ENCODE measurements around the gene GLB1L2.

GLB1L2 gene

GRCh38 chr11:134388590-134388989 is 56.8 kb downstream of the GLB1L2 start:
- TF ChIP-seq CTCF (IDR thresholded peaks at IDR 0.05; ENCODE audit: insufficient read depth, low read length, poor library complexity, severe bottlenecking) (no peak), EZH2phosphoT487 (conservative IDR thresholded peaks at IDR 0.05; ENCODE audit: low read length) (no peak)
- Histone ChIP-seq H3K4me3 (ENCODE audit: insufficient read depth, low read length, poor library complexity, severe bottlenecking) (no peak overlapping the region), H2AFZ (ENCODE audit: low read depth, low read length, severe bottlenecking) (no peak overlapping the region), H3K36me3 (ENCODE audit: low read length) (no peaks in the 10 kb centered on the region), H3K27ac (ENCODE audit: low read depth, low read length) (no peak overlapping the region), H3K9ac (ENCODE audit: low read length) (no peak overlapping the region), H3F3A (ENCODE audit: insufficient read depth) (no peaks in the 10 kb centered on the region), H3K9me2 (replicated peaks; ENCODE audit: insufficient read depth, low read length) (no peaks in the 10 kb centered on the region), H3K79me2 (ENCODE audit: insufficient read depth, low read length) (no peaks in the 10 kb centered on the region), H3K4me2 (ENCODE audit: low read depth, low read length, poor library complexity, severe bottlenecking) (no peak overlapping the region), H3K27me3 (ENCODE audit: low read length) (no peaks in the 10 kb centered on the region), H3K9me3 (ENCODE audit: insufficient read depth, low read length) (no peaks in the 10 kb centered on the region), H4K20me1 (ENCODE audit: low read depth, low read length) (no peaks in the 10 kb centered on the region)

GRCh38 chr11:134389464-134390180 is 57.8 kb downstream of the GLB1L2 start:
- no peaks in the 10 kb centered on the region for H3K9me2 ChIP-seq (replicated peaks; ENCODE audit: insufficient read depth, low read length)
- H3K9me3 ChIP-seq (ENCODE audit: insufficient read depth, low read length), result no peaks in the 10 kb centered on the region
- H3K9ac ChIP-seq (ENCODE audit: low read length), result no peak overlapping the region
- H3F3A ChIP-seq (ENCODE audit: insufficient read depth), result no peaks in the 10 kb centered on the region
- H3K36me3 ChIP-seq (ENCODE audit: low read length), result no peaks in the 10 kb centered on the region
- no peak overlapping the region for H3K27ac ChIP-seq (ENCODE audit: low read depth, low read length)
- no peak overlapping the region for H3K4me2 ChIP-seq (ENCODE audit: low read depth, low read length, poor library complexity, severe bottlenecking)
- H3K79me2 ChIP-seq (ENCODE audit: insufficient read depth, low read length), result no peaks in the 10 kb centered on the region
- no peak overlapping the region for H3K4me3 ChIP-seq (ENCODE audit: insufficient read depth, low read length, poor library complexity, severe bottlenecking)
- no peak for TF ChIP-seq CTCF (IDR thresholded peaks at IDR 0.05; ENCODE audit: insufficient read depth, low read length, poor library complexity, severe bottlenecking)
- no peak for TF ChIP-seq EZH2phosphoT487 (conservative IDR thresholded peaks at IDR 0.05; ENCODE audit: low read length)
- no peaks in the 10 kb centered on the region for H3K27me3 ChIP-seq (ENCODE audit: low read length)
- no peaks in the 10 kb centered on the region for H4K20me1 ChIP-seq (ENCODE audit: low read depth, low read length)
- no peak overlapping the region for H2AFZ ChIP-seq (ENCODE audit: low read depth, low read length, severe bottlenecking)

- no peak overlapping the region for H2AFZ ChIP-seq (ENCODE audit: low read depth, low read length, severe bottlenecking)
- no peaks in the 10 kb centered on the region for H4K20me1 ChIP-seq (ENCODE audit: low read depth, low read length)
- H3K36me3 ChIP-seq (ENCODE audit: low read length), result no peaks in the 10 kb centered on the region
- TF ChIP-seq CTCF (IDR thresholded peaks at IDR 0.05; ENCODE audit: insufficient read depth, low read length, poor library complexity, severe bottlenecking), result no peak
- no peak for TF ChIP-seq EZH2phosphoT487 (conservative IDR thresholded peaks at IDR 0.05; ENCODE audit: low read length)
- no peaks in the 10 kb centered on the region for H3F3A ChIP-seq (ENCODE audit: insufficient read depth)
- no peaks in the 10 kb centered on the region for H3K9me3 ChIP-seq (ENCODE audit: insufficient read depth, low read length)
- no peaks in the 10 kb centered on the region for H3K9me2 ChIP-seq (replicated peaks; ENCODE audit: insufficient read depth, low read length)
- no peak overlapping the region for H3K9ac ChIP-seq (ENCODE audit: low read length)
- no peak overlapping the region for H3K27ac ChIP-seq (ENCODE audit: low read depth, low read length)
- H3K4me3 ChIP-seq (ENCODE audit: insufficient read depth, low read length, poor library complexity, severe bottlenecking), result no peak overlapping the region
- no peaks in the 10 kb centered on the region for H3K27me3 ChIP-seq (ENCODE audit: low read length)
- no peaks in the 10 kb centered on the region for H3K79me2 ChIP-seq (ENCODE audit: insufficient read depth, low read length)
- H3K4me2 ChIP-seq (ENCODE audit: low read depth, low read length, poor library complexity, severe bottlenecking), result no peak overlapping the region
These were observed 59.1 kb downstream of the GLB1L2 start for GRCh38 chr11:134390706-134391569.
